H9 (cell line): ENCODE measurements around the gene PLP2. TPM values are rescaled to one million over a fixed set of nuclear protein-coding genes. Genes with fewer than 3 reads are reported as not detected.
A peak's percentile ranks its signal among the peaks of the same experiment; 100 is the strongest.
"Not testable (repeated sequence)": the region's sequence is repeated elsewhere in the genome, so short reads cannot be mapped to it uniquely, and the experiment has no call there.

Experiments
- DNase-seq: peaks from one replicate; pipeline ENCODE4 v3.0.0-alpha.2; 2017
- H2AFZ ChIP-seq: one replicate; pipeline ENCODE4 v1.6.1; 2013; ENCODE audit warnings: mild to moderate bottlenecking, low read length, control low read depth, moderate library complexity
- H2AK5ac ChIP-seq: 2 replicates; pipeline ENCODE4 v1.6.1; 2013; ENCODE audit warnings: low read length, control low read depth, mixed read lengths; ENCODE audit not compliant: insufficient read length
- H2BK120ac ChIP-seq: one replicate; pipeline ENCODE4 v1.6.1; 2013; ENCODE audit warnings: low read depth, mild to moderate bottlenecking, low read length, control low read depth, inconsistent platforms; ENCODE audit not compliant: poor library complexity, severe bottlenecking
- H2BK12ac ChIP-seq: 2 replicates; pipeline ENCODE4 v1.6.1; 2013; ENCODE audit warnings: low read length, control low read depth, mixed read lengths, low read depth; ENCODE audit not compliant: insufficient read length
- H2BK15ac ChIP-seq: 2 replicates; pipeline ENCODE4 v1.6.1; 2013; ENCODE audit warnings: low read depth, low read length, control low read depth
- H2BK20ac ChIP-seq: one replicate; pipeline ENCODE4 v1.6.1; 2013; ENCODE audit warnings: low read depth, mild to moderate bottlenecking, low read length, control low read depth, inconsistent platforms; ENCODE audit not compliant: poor library complexity, severe bottlenecking
- H2BK5ac ChIP-seq: 2 replicates; pipeline ENCODE4 v1.6.1; 2013; ENCODE audit warnings: low read length, control low read depth, mixed read lengths; ENCODE audit not compliant: insufficient read length
- H3K14ac ChIP-seq: 2 replicates; pipeline ENCODE4 v1.6.1; 2013; ENCODE audit warnings: low read length, control low read depth; ENCODE audit not compliant: insufficient read depth
- H3K18ac ChIP-seq: 2 replicates; pipeline ENCODE4 v1.6.1; 2013; ENCODE audit warnings: low read depth, mild to moderate bottlenecking, mixed read lengths, low read length, control low read depth; ENCODE audit not compliant: insufficient read length
- H3K23ac ChIP-seq: 2 replicates; pipeline ENCODE4 v1.6.1; 2013; ENCODE audit warnings: low read length, control low read depth, mixed read lengths, low read depth; ENCODE audit not compliant: insufficient read length
- H3K23me2 ChIP-seq: 2 replicates; pipeline ENCODE4 v1.6.1; 2013; ENCODE audit warnings: low read depth, mild to moderate bottlenecking, mixed read lengths, low read length, control low read depth; ENCODE audit not compliant: insufficient read length, poor library complexity, severe bottlenecking
- H3K27ac ChIP-seq: 2 replicates; pipeline ENCODE4 v1.5.1; 2013; ENCODE audit warnings: low read length, control low read depth, mixed read lengths, low read depth; ENCODE audit not compliant: insufficient read length
- H3K27me3 ChIP-seq: 2 replicates; pipeline ENCODE4 v1.6.1; 2013; ENCODE audit warnings: low read length, control low read depth, inconsistent platforms; ENCODE audit not compliant: insufficient read depth
- H3K4ac ChIP-seq: 2 replicates; pipeline ENCODE4 v1.6.1; 2013; ENCODE audit warnings: low read depth, mild to moderate bottlenecking, control low read depth, inconsistent platforms, low read length, moderate library complexity
- H3K4me1 ChIP-seq: 2 replicates; pipeline ENCODE4 v1.6.1; 2013; ENCODE audit warnings: low read length, control low read depth, inconsistent platforms; ENCODE audit not compliant: insufficient read depth
- H3K4me2 ChIP-seq: 2 replicates; pipeline ENCODE4 v1.6.1; 2013; ENCODE audit warnings: low read length, control low read depth, mixed read lengths; ENCODE audit not compliant: insufficient read length, insufficient read depth
- H3K56ac ChIP-seq: 2 replicates; pipeline ENCODE4 v1.6.1; 2013; ENCODE audit warnings: low read depth, mild to moderate bottlenecking, mixed read lengths, low read length, control low read depth; ENCODE audit not compliant: insufficient read length
- H3K79me1 ChIP-seq: 2 replicates; pipeline ENCODE4 v1.6.1; 2013; ENCODE audit warnings: low read depth, mild to moderate bottlenecking, moderate library complexity, low read length, control low read depth, inconsistent platforms; ENCODE audit not compliant: insufficient read depth, poor library complexity, severe bottlenecking
- H3K79me2 ChIP-seq: 2 replicates; pipeline ENCODE4 v1.6.1; 2013; ENCODE audit warnings: low read length, control low read depth, inconsistent platforms; ENCODE audit not compliant: insufficient read depth
- H3K9ac ChIP-seq: 2 replicates; pipeline ENCODE4 v1.6.1; 2013; ENCODE audit warnings: low read length, control low read depth, mixed read lengths; ENCODE audit not compliant: insufficient read length; ENCODE audit errors: extremely low read depth
- H3K9me3 ChIP-seq: one replicate; pipeline ENCODE4 v1.6.1; 2013; ENCODE audit warnings: low read depth, low read length, inconsistent platforms; ENCODE audit not compliant: control insufficient read depth
- H3T11ph ChIP-seq: one replicate; pipeline ENCODE4 v1.6.1; 2013; ENCODE audit warnings: mild to moderate bottlenecking, low read length, control low read depth, inconsistent platforms
- H4K20me1 ChIP-seq: one replicate; pipeline ENCODE4 v1.6.1; 2013; ENCODE audit not compliant: control insufficient read depth, insufficient read length, insufficient read depth
- H4K5ac ChIP-seq: 2 replicates; pipeline ENCODE4 v1.6.1; 2013; ENCODE audit warnings: low read depth, mild to moderate bottlenecking, mixed read lengths, low read length, control low read depth; ENCODE audit not compliant: insufficient read length
- H4K8ac ChIP-seq: replicated peaks from 2 replicates; pipeline ENCODE4 v1.6.1; 2013; ENCODE audit warnings: low read length, control low read depth, mixed read lengths, low read depth; ENCODE audit not compliant: insufficient read length
- H4K91ac ChIP-seq: 2 replicates; pipeline ENCODE4 v1.6.1; 2013; ENCODE audit warnings: low read depth, mild to moderate bottlenecking, moderate library complexity, mixed read lengths, low read length, control low read depth; ENCODE audit not compliant: insufficient read length
- H3K27ac Mint-ChIP-seq, 3 experiments: 2 replicates in 2 of 3; 3 replicates in 1 of 3; pipeline ENCODE4 v1.8.0; 2020 to 2021; ENCODE audit warnings: mixed read lengths in 3 of 3, mild to moderate bottlenecking in 1 of 3, moderate library complexity in 1 of 3
- H3K27me3 Mint-ChIP-seq: 2 replicates; pipeline ENCODE4 v1.8.0; 2021; ENCODE audit warnings: low read depth, mild to moderate bottlenecking, moderate library complexity, mixed read lengths
- H3K36me3 Mint-ChIP-seq, 3 experiments: 2 replicates in 2 of 3; 3 replicates in 1 of 3; pipeline ENCODE4 v1.8.0; 2020 to 2021; ENCODE audit warnings: low read depth in 3 of 3, mixed read lengths in 3 of 3; ENCODE audit not compliant: insufficient read depth in 1 of 3
- H3K4me1 Mint-ChIP-seq, 2 experiments: 2 replicates each; pipeline ENCODE4 v1.8.0; 2020; ENCODE audit warnings: mixed read lengths in 2 of 2
- H3K4me3 Mint-ChIP-seq, 2 experiments: 2 replicates in 1 of 2; 3 replicates in 1 of 2; pipeline ENCODE4 v1.8.0; 2020 to 2021; ENCODE audit warnings: mild to moderate bottlenecking in 2 of 2, mixed read lengths in 2 of 2, moderate library complexity in 1 of 2
- H3K9me3 Mint-ChIP-seq, 2 experiments: 2 replicates in 1 of 2; 3 replicates in 1 of 2; pipeline ENCODE4 v1.8.0; 2020; ENCODE audit warnings: mild to moderate bottlenecking in 2 of 2, mixed read lengths in 2 of 2, moderate library complexity in 1 of 2
- WGBS: extraction: QIAGEN DNeasy Blood & Tissue Kit; methylation state at CpG from one replicate; pipeline ENCODE4 v1.1.7; 2013; ENCODE audit warnings: missing lambda C conversion rate, low lambda C conversion rate, mixed read lengths; ENCODE audit not compliant: insufficient read length; ENCODE audit errors: extremely low coverage; 5-methylcytosine and 5-hydroxymethylcytosine counted together
- total RNA-seq: library from RNA; stranded (reverse); gene quantifications from 2 replicates; pipeline ENCODE4 v1.2.1, GENCODE V29; 2021
- TF ChIP-seq, protein P1 (sequence below): fragments of 200-600 bp; sonication (generic); conservative IDR thresholded peaks from 3 replicates; pipeline ENCODE4 v1.8.0; 2021; ENCODE audit warnings: antibody characterized with exemption, mild to moderate bottlenecking

The PLP2 gene
- total RNA-seq, 1 experiment from 2014 or later = 11.7 TPM

DNA sequence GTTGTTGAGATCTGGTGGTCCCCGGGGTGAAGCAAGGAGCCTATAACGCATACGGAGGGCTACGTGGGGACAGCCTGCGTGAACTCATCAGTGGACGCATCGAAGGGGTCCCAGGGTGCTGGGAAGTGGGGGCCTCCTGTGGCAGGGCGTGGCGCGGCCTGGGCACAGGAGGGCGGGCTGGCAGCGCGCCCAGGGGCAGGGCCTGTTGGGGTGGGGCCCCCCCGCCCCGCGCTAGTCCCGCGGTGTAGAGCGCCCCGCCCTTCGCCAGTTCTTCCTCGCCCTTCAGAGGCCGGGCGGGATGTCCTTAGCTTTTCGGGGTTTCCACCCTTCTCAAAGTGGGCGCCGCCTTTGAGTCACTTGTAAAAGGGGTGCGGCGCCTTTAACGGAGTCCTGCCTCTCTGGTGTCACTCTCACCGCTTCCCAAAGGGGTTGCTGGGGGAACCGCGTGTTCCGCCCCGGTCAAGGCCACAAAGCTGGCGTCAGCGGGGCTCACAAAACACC lies 632 bp downstream of the PLP2 start:
- H3K4me1 Mint-ChIP-seq = peaks cover 3 to 19% of the 10 kb centered on the region in 2 experiments
- Histone ChIP-seq H4K20me1 (no peaks in the 10 kb centered on the region), H3K27me3 (no peaks in the 10 kb centered on the region; the same call in 1 of the 2 replicates), H3K56ac (no peak overlapping the region), H2AK5ac (no peak overlapping the region), H3K23ac (no peak overlapping the region), H3K27ac (no peak overlapping the region), H2BK5ac (no peak overlapping the region), H3K9ac (no peak overlapping the region), H3K79me1 (no peaks in the 10 kb centered on the region), H2BK120ac (no peak overlapping the region), H3K14ac (no peak overlapping the region), H3T11ph (no peak overlapping the region), H2BK20ac (no peak overlapping the region), H3K23me2 (peaks cover 12% of the 10 kb centered on the region), H3K4me1 (no peaks in the 10 kb centered on the region), H3K18ac (no peak overlapping the region), H4K5ac (no peak overlapping the region), H3K79me2 (no peaks in the 10 kb centered on the region), H4K8ac (no peak overlapping the region), H2BK12ac (no peak overlapping the region), H4K91ac (no peak overlapping the region), H3K9me3 (peaks cover 15% of the 10 kb centered on the region), H2BK15ac (no peak overlapping the region), H2AFZ (no peak overlapping the region), H3K4ac (no peak overlapping the region), H3K4me2 (peak overlapping the region; percentile 71)
- no peak for DNase-seq
- peaks cover 40% of the 10 kb centered on the region for H3K27me3 Mint-ChIP-seq
- peaks cover 68 to 74% of the 10 kb centered on the region in 2 experiments for H3K9me3 Mint-ChIP-seq
- TF ChIP-seq, protein P1, sequence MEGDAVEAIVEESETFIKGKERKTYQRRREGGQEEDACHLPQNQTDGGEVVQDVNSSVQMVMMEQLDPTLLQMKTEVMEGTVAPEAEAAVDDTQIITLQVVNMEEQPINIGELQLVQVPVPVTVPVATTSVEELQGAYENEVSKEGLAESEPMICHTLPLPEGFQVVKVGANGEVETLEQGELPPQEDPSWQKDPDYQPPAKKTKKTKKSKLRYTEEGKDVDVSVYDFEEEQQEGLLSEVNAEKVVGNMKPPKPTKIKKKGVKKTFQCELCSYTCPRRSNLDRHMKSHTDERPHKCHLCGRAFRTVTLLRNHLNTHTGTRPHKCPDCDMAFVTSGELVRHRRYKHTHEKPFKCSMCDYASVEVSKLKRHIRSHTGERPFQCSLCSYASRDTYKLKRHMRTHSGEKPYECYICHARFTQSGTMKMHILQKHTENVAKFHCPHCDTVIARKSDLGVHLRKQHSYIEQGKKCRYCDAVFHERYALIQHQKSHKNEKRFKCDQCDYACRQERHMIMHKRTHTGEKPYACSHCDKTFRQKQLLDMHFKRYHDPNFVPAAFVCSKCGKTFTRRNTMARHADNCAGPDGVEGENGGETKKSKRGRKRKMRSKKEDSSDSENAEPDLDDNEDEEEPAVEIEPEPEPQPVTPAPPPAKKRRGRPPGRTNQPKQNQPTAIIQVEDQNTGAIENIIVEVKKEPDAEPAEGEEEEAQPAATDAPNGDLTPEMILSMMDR = no peak
- no peak overlapping the region for H3K27ac Mint-ChIP-seq
- no CpG with 5 or more reads among the region's 37 CpGs for WGBS
- H3K36me3 Mint-ChIP-seq = peaks cover 22 to 37% (median 23%) of the 10 kb centered on the region in 3 experiments
- H3K4me3 Mint-ChIP-seq = peak overlapping the region; percentile 66 to 81

DNA sequence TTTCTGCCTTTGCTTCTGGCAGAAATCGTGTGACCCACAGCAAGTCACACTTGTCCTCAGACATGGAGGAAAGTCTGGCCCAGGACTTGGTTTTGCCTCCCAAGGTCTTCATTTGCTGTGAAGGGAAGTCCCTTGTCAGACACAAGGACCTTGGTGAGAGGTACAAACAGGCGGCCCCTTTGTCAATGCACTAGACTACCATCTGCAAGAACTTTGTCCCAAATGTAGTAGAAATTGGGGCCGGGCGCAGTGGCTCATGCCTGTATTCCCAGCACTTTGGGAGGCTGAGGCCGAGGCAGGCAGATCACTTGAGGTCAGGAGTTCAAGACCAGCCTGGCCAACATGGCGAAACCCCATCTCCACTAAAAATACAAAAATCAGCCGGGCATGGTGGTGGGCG lies 1.8 kb downstream of the PLP2 start:
- H3K27ac ChIP-seq, H3K4me3 Mint-ChIP-seq, H2AK5ac ChIP-seq, H3K23ac ChIP-seq, H3K56ac ChIP-seq, H3K4me1 ChIP-seq, H4K91ac ChIP-seq, H3K79me1 ChIP-seq, H2BK120ac ChIP-seq, H2BK12ac ChIP-seq, H3K79me2 ChIP-seq, H3K4ac ChIP-seq, H3K4me2 ChIP-seq, H3K27ac Mint-ChIP-seq, H3K9me3 ChIP-seq, H4K20me1 ChIP-seq, H3K27me3 ChIP-seq, H3K9ac ChIP-seq, H2AFZ ChIP-seq, H3T11ph ChIP-seq, H4K5ac ChIP-seq, H3K18ac ChIP-seq, H2BK5ac ChIP-seq, H2BK20ac ChIP-seq, H4K8ac ChIP-seq, H3K14ac ChIP-seq, H2BK15ac ChIP-seq, DNase-seq: not testable (repeated sequence)
- H3K23me2 ChIP-seq = peaks cover 10% of the 10 kb centered on the region
- peaks cover 0 to 12% of the 10 kb centered on the region in 2 experiments; a peak in 2 of 4 replicates for H3K4me1 Mint-ChIP-seq
- peaks cover 66 to 72% of the 10 kb centered on the region in 2 experiments for H3K9me3 Mint-ChIP-seq
- no CpG with 5 or more reads among the region's 8 CpGs for WGBS
- H3K36me3 Mint-ChIP-seq = peaks cover 20 to 38% (median 29%) of the 10 kb centered on the region in 3 experiments
- peaks cover 34% of the 10 kb centered on the region for H3K27me3 Mint-ChIP-seq
